HCT116 (cell line): ENCODE measurements around the gene SLBP. TPM values are rescaled to one million over a fixed set of nuclear protein-coding genes. Genes with fewer than 3 reads are reported as not detected.

ENCODE experiments used
- ATAC-seq: fragments of 200-7000 bp; cut with Tn5 transposase; 2 replicates; pipeline ENCODE4 v1.9.1; 2020; ENCODE audit warnings: mild to moderate bottlenecking, moderate library complexity
- BruUV-seq: library from RNA; stranded (reverse); fragments of 400-500 nt; replicated peaks from 2 replicates; lab custom pipeline; 2021; lab: Mats Ljungman, UMichigan
- CTCF ChIA-PET: fragments of 300-600 bp; sonication (Branson Sonifier 250); formaldehyde crosslinking; loops from one replicate; lab custom pipeline; 2021; ENCODE audit warnings: antibody characterized with exemption; lab: Charles Lee
- POLR2A ChIA-PET: fragments of 300-600, 350-600 bp; sonication (Branson Sonifier 250); formaldehyde crosslinking; loops from one replicate; lab custom pipeline; 2021; ENCODE audit warnings: antibody characterized with exemption; lab: Charles Lee
- RAD21 ChIA-PET, 2 experiments: fragments of 300-600 bp; sonication (Branson Sonifier 250); formaldehyde crosslinking; loops; one replicate each; lab custom pipeline; 2023; ENCODE audit warnings: low total read pairs in 2 of 2; ENCODE audit not compliant: uncharacterized antibody in 2 of 2, unreplicated experiment in 2 of 2, low non-redundant PET in 1 of 2; lab: Charles Lee
- DNase-seq: peaks from one replicate; pipeline ENCODE4 v3.0.0-alpha.2; 2010; ENCODE audit warnings: low read depth, low spot score
- H2AFZ ChIP-seq: fragments of 200-600 bp; shearing (Covaris generic), sonication (generic); 2 replicates; pipeline ENCODE4 v1.6.1; 2017; ENCODE audit warnings: low read depth, mixed run types, mixed read lengths, antibody characterized with exemption, low read length; ENCODE audit not compliant: poor library complexity, severe bottlenecking
- H3K27ac ChIP-seq: 2 replicates; pipeline ENCODE4 v1.5.1; 2012; ENCODE audit warnings: low read depth, low read length
- H3K27me3 ChIP-seq: fragments of 200-600 bp; sonication (generic); 2 replicates; pipeline ENCODE4 v1.6.1; 2016; ENCODE audit warnings: mixed run types, low read length, mixed read lengths; ENCODE audit not compliant: insufficient read depth
- H3K36me3 ChIP-seq, 2 experiments: fragments of 200-500 bp in 1 of 2; fragments of 200-600 bp in 1 of 2; sonication (Bioruptor generic) in 1 of 2; sonication (generic) in 1 of 2; 2 replicates each; pipeline versions ENCODE4 v1.5.1 to v1.6.1; 2014 to 2016; ENCODE audit warnings: low read length in 2 of 2, inconsistent platforms in 1 of 2, mixed read lengths in 1 of 2, mixed run types in 1 of 2; ENCODE audit not compliant: insufficient read depth in 2 of 2, control insufficient read depth in 1 of 2
- H3K4me1 ChIP-seq, 2 experiments: fragments of 200-600 bp in 1 of 2; sonication (generic) in 1 of 2; 2 replicates each; pipeline versions ENCODE4 v1.5.1 to v1.6.1; 2012 to 2017; ENCODE audit warnings: low read length in 2 of 2, inconsistent platforms in 1 of 2, mild to moderate bottlenecking in 1 of 2, mixed read lengths in 1 of 2, mixed run types in 1 of 2, moderate library complexity in 1 of 2; ENCODE audit not compliant: insufficient read depth in 2 of 2, control insufficient read depth in 1 of 2
- H3K4me2 ChIP-seq: fragments of 200-600 bp; sonication (generic); 2 replicates; pipeline ENCODE4 v1.6.1; 2017; ENCODE audit warnings: mixed run types, low read length, mixed read lengths
- H3K4me3 ChIP-seq, 2 experiments: fragments of 200-600 bp in 1 of 2; sonication (generic) in 1 of 2; replicated peaks in 1 of 2; 2 replicates each; pipeline ENCODE4 v1.5.1; 2011 to 2016; ENCODE audit warnings: low read length in 2 of 2, control low read depth in 1 of 2, low read depth in 1 of 2, mild to moderate bottlenecking in 1 of 2, mixed read lengths in 1 of 2, mixed run types in 1 of 2
- H3K79me2 ChIP-seq: fragments of 200-600 bp; sonication (generic); 2 replicates; pipeline ENCODE4 v1.6.1; 2017; ENCODE audit warnings: mild to moderate bottlenecking, mixed run types, low read length, moderate library complexity, mixed read lengths; ENCODE audit not compliant: insufficient read depth
- H3K9ac ChIP-seq: fragments of 200-600 bp; sonication (generic); 2 replicates; pipeline ENCODE4 v1.6.1; 2016; ENCODE audit warnings: low read length, mixed read lengths
- H3K9me2 ChIP-seq: fragments of 200-600 bp; sonication (generic), shearing (Covaris generic); 2 replicates; pipeline ENCODE4 v1.6.1; 2017; ENCODE audit warnings: mixed run types, mild to moderate bottlenecking, moderate library complexity; ENCODE audit not compliant: insufficient read depth
- H3K9me3 ChIP-seq, 2 experiments: fragments of 200-500 bp in 1 of 2; fragments of 200-600 bp in 1 of 2; sonication (Bioruptor generic) in 1 of 2; sonication (generic) in 1 of 2; 2 replicates each; pipeline ENCODE4 v1.6.1; 2014 to 2017; ENCODE audit warnings: low read length in 2 of 2, mixed read lengths in 2 of 2, inconsistent platforms in 1 of 2, low read depth in 1 of 2, mild to moderate bottlenecking in 1 of 2, mixed run types in 1 of 2, moderate library complexity in 1 of 2; ENCODE audit not compliant: control insufficient read depth in 1 of 2, insufficient read depth in 1 of 2
- H4K20me1 ChIP-seq: fragments of 200-600 bp; sonication (generic), shearing (Covaris generic); 2 replicates; pipeline ENCODE4 v1.6.1; 2017; ENCODE audit warnings: mixed run types, mild to moderate bottlenecking, moderate library complexity; ENCODE audit not compliant: insufficient read depth
- CBX3 ChIP-seq: IDR thresholded peaks from 2 replicates; pipeline ENCODE4 v1.6.1; 2012; ENCODE audit warnings: low read depth
- CEBPB ChIP-seq: IDR thresholded peaks from 2 replicates; pipeline ENCODE4 v1.6.1; 2012; ENCODE audit warnings: low read depth
- EGR1 ChIP-seq: IDR thresholded peaks from 2 replicates; pipeline ENCODE4 v1.6.1; 2012; ENCODE audit warnings: low read depth
- EZH2 ChIP-seq: fragments of 200-600 bp; sonication (generic); IDR thresholded peaks from 2 replicates; pipeline ENCODE4 v1.6.1; 2017; ENCODE audit warnings: antibody characterized with exemption, mixed run types
- JUND ChIP-seq: IDR thresholded peaks from 2 replicates; pipeline ENCODE4 v1.6.1; 2012
- POLR2A ChIP-seq: IDR thresholded peaks from 2 replicates; pipeline ENCODE4 v1.7.0; 2011; ENCODE audit warnings: borderline replicate concordance; ENCODE audit not compliant: insufficient read depth, insufficient read length; ENCODE audit errors: extremely low read depth
- POLR2AphosphoS5 ChIP-seq: IDR thresholded peaks from 2 replicates; pipeline ENCODE4 v1.6.1; 2011; ENCODE audit warnings: mild to moderate bottlenecking, low read depth, low read length, moderate library complexity
- REST ChIP-seq: IDR thresholded peaks from 2 replicates; pipeline ENCODE4 v1.6.1; 2012; ENCODE audit warnings: low read depth
- SP1 ChIP-seq: IDR thresholded peaks from 2 replicates; pipeline ENCODE4 v1.6.1; 2012; ENCODE audit warnings: low read depth
- SRF ChIP-seq: IDR thresholded peaks from 2 replicates; pipeline ENCODE4 v1.6.1; 2012; ENCODE audit warnings: low read depth
- TCF7L2 ChIP-seq: IDR thresholded peaks from 2 replicates; pipeline ENCODE4 v1.7.0; 2011; ENCODE audit warnings: borderline replicate concordance, inconsistent platforms; ENCODE audit not compliant: insufficient read depth, insufficient read length; ENCODE audit errors: extremely low read depth
- YY1 ChIP-seq: IDR thresholded peaks from 2 replicates; pipeline ENCODE4 v1.6.1; 2011; ENCODE audit warnings: low read length, low read depth, moderate library complexity, mild to moderate bottlenecking; ENCODE audit not compliant: insufficient replicate concordance; ENCODE audit errors: extremely low read depth
- intact Hi-C: fragments of 100-400 bp; cut with micrococcal nuclease; formaldehyde crosslinking; loops from 2 replicates; pipeline ENCODE4 v1.10.0; 2022
- total RNA-seq: library from RNA; stranded (reverse); gene quantifications from one replicate; pipeline ENCODE4 v1.2.1, GENCODE V29; 2021; ENCODE audit not compliant: unreplicated experiment

Gene SLBP
- total RNA-seq, 1 experiment from 2014 or later, result 101 TPM

GRCh38 chr4:1754336-1754735 lies 42.2 kb upstream of the SLBP start:
- H3K36me3 ChIP-seq, result no peaks in the 10 kb centered on the region
- no peak for TF ChIP-seq SRF
- no peaks in the 10 kb centered on the region for H3K9me3 ChIP-seq
- ChIA-PET CTCF (interaction anchor here (1.3 kb wide), 1 partner anchor 13 kb away, joined by 4 read pairs; no protein-coding TSS in a partner anchor), POLR2A (no interaction called here), RAD21 (no interaction called here)
- no peak overlapping the region for H3K4me2 ChIP-seq
- H3K27ac ChIP-seq, result no peak overlapping the region; the same call in 1 of the 2 replicates
- no peak for DNase-seq
- no peak overlapping the region for H3K4me3 ChIP-seq
- BruUV-seq, result no TSS peak
- H3K4me1 ChIP-seq, result peaks cover 0 to 11% of the 10 kb centered on the region in 2 experiments; a peak in 1 of 4 replicates
- no peak overlapping the region for H2AFZ ChIP-seq
- intact Hi-C loops, result no loop called here
- ATAC-seq, result no peak
- no peaks in the 10 kb centered on the region for H3K9me2 ChIP-seq
- no peak overlapping the region for H3K9ac ChIP-seq
- H3K27me3 ChIP-seq, result no peaks in the 10 kb centered on the region
- H3K79me2 ChIP-seq, result no peaks in the 10 kb centered on the region
- H4K20me1 ChIP-seq, result no peaks in the 10 kb centered on the region

GRCh38 chr4:1753697-1754311 lies 41.7 kb upstream of the SLBP start:
- Histone ChIP-seq H3K27me3 (no peaks in the 10 kb centered on the region), H3K4me1 (peaks cover 0 to 11% of the 10 kb centered on the region in 2 experiments; a peak in 1 of 4 replicates), H3K27ac (no peak overlapping the region; the same call in 1 of the 2 replicates), H2AFZ (no peak overlapping the region), H3K79me2 (no peaks in the 10 kb centered on the region), H3K4me3 (no peak overlapping the region), H3K36me3 (no peaks in the 10 kb centered on the region), H3K9me3 (no peaks in the 10 kb centered on the region), H3K9me2 (no peaks in the 10 kb centered on the region), H3K4me2 (no peak overlapping the region), H4K20me1 (no peaks in the 10 kb centered on the region), H3K9ac (no peak overlapping the region)
- TF ChIP-seq TCF7L2 (no peak), POLR2AphosphoS5 (no peak), SP1 (no peak), YY1 (no peak), REST (no peak), CBX3 (no peak), JUND (no peak), EZH2 (no peak), EGR1 (no peak), CEBPB (no peak), POLR2A (no peak), SRF (no peak)
- intact Hi-C loops, result no loop called here
- ChIA-PET CTCF (interaction anchor here (1.3 kb wide), 1 partner anchor 14 kb away, joined by 4 read pairs; no protein-coding TSS in a partner anchor), RAD21 (no interaction called here), POLR2A (no interaction called here)
- DNase-seq, result no peak
- no peak for ATAC-seq
- no TSS peak for BruUV-seq
